ENCODE data around the gene PODXL. TPM values are rescaled to one million over a fixed set of nuclear protein-coding genes. Genes with fewer than 3 reads are reported as not detected.

Gene PODXL
- total RNA-seq, 4 donors from 2014 or later, result 7.9 to 21.3 (median 13.2) TPM

DNA sequence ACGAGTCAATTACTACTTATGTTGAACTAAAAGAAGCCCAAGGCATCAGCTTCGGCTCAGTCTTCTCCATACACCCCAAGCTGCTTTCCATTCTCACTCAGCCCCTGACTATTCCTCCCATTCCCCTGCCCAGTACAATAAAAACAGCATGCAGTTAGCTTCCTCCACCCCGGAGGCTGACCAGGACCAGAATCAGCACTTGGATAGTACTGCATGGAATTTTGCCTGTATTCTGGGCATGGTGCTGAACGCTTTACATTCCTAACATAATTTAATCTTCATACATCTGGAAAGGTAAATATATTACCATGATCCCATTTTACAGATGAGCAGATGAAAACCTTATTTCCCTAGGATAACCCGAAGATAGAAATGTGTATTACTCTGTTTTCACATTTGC is 7.5 kb upstream of the PODXL start:
- intact Hi-C loops (cut with DNase I; ENCODE audit: low total_unique reads), result no loop called here
- no peak for ATAC-seq
- in situ Hi-C loops (cut with MboI; ENCODE audit: low sequenced_read_pairs in 4 of 4), result no loop called here
- no peak overlapping the region for H3K4me3 ChIP-seq
- no peaks in the 10 kb centered on the region for H3K27me3 ChIP-seq
- H3K9me3 ChIP-seq, result no peaks in the 10 kb centered on the region
- TF ChIP-seq, protein P1, sequence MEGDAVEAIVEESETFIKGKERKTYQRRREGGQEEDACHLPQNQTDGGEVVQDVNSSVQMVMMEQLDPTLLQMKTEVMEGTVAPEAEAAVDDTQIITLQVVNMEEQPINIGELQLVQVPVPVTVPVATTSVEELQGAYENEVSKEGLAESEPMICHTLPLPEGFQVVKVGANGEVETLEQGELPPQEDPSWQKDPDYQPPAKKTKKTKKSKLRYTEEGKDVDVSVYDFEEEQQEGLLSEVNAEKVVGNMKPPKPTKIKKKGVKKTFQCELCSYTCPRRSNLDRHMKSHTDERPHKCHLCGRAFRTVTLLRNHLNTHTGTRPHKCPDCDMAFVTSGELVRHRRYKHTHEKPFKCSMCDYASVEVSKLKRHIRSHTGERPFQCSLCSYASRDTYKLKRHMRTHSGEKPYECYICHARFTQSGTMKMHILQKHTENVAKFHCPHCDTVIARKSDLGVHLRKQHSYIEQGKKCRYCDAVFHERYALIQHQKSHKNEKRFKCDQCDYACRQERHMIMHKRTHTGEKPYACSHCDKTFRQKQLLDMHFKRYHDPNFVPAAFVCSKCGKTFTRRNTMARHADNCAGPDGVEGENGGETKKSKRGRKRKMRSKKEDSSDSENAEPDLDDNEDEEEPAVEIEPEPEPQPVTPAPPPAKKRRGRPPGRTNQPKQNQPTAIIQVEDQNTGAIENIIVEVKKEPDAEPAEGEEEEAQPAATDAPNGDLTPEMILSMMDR (IDR thresholded peaks at IDR 0.05 in 4 of 5, conservative IDR thresholded peaks at IDR 0.05 in 1 of 5), result no peak
- no peak for TF ChIP-seq POLR2A (IDR thresholded peaks at IDR 0.05)
- no peak for DNase-seq
- H3K27ac ChIP-seq, result no peak overlapping the region
- no peaks in the 10 kb centered on the region for H3K36me3 ChIP-seq
- peaks cover 0 to 3% of the 10 kb centered on the region in 2 donors for H3K4me1 ChIP-seq

DNA sequence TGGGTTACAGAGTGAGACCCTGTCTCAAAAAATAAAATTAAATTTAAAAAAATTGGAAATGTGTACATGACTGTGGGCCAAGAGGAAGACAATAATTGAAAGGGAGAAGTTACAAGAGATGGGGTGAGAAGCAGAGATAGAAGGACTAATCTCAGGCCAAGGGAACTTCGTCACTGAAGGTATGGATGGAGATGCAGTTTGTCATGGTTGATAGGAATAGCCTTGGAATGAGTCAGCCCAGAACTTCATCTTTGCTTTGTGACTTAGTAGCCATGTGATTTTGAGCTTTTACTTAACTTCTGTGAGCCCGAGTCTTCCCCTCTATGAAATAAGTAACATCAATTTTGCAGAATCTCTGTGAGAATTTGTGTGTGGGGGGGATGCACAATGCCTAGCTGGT is 6.5 kb upstream of the PODXL start:
- H3K4me3 ChIP-seq, result no peak overlapping the region
- H3K27me3 ChIP-seq, result no peaks in the 10 kb centered on the region
- no peaks in the 10 kb centered on the region for H3K36me3 ChIP-seq
- in situ Hi-C loops (cut with MboI; ENCODE audit: low sequenced_read_pairs in 4 of 4) (no loop called here), intact Hi-C loops (cut with DNase I; ENCODE audit: low total_unique reads) (no loop called here)
- DNase-seq, result no peak
- TF ChIP-seq, protein P1 (IDR thresholded peaks at IDR 0.05 in 4 of 5, conservative IDR thresholded peaks at IDR 0.05 in 1 of 5), result no peak
- no peak for TF ChIP-seq POLR2A (IDR thresholded peaks at IDR 0.05)
- no peak overlapping the region for H3K27ac ChIP-seq
- no peaks in the 10 kb centered on the region for H3K9me3 ChIP-seq
- ATAC-seq, result no peak
- H3K4me1 ChIP-seq, result peaks cover 0 to 1% of the 10 kb centered on the region in 2 donors

DNA sequence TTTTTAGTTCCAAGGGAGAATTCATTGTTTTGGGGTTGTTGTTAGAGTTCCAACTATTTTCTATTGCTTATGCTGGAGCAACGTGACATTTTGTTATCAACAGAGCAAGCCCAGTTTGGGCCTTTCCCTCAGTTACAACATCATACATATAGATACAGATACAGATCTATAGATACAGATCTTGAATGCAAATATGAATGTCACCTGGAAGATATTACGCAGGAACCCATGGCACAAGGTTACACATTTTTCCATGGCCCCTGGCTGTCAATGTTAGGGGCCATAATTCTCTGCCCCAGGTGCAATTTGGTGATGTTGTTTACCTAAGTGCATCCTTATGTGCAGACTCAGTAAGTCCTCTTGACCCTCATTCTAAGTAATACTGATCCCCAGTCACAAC is 3.6 kb upstream of the PODXL start:
- Histone ChIP-seq H3K4me3 (no peak overlapping the region), H3K27me3 (no peaks in the 10 kb centered on the region), H3K9me3 (no peaks in the 10 kb centered on the region), H3K4me1 (peaks cover 11 to 24% of the 10 kb centered on the region in 2 donors), H3K36me3 (no peaks in the 10 kb centered on the region), H3K27ac (no peak overlapping the region)
- no peak for TF ChIP-seq POLR2A (IDR thresholded peaks at IDR 0.05)
- TF ChIP-seq, protein P1 (IDR thresholded peaks at IDR 0.05 in 4 of 5, conservative IDR thresholded peaks at IDR 0.05 in 1 of 5), result no peak
- intact Hi-C loops (cut with DNase I; ENCODE audit: low total_unique reads), result no loop called here
- DNase-seq (no peak), ATAC-seq (no peak)
- in situ Hi-C loops (cut with MboI; ENCODE audit: low sequenced_read_pairs in 4 of 4), result no loop called here

DNA sequence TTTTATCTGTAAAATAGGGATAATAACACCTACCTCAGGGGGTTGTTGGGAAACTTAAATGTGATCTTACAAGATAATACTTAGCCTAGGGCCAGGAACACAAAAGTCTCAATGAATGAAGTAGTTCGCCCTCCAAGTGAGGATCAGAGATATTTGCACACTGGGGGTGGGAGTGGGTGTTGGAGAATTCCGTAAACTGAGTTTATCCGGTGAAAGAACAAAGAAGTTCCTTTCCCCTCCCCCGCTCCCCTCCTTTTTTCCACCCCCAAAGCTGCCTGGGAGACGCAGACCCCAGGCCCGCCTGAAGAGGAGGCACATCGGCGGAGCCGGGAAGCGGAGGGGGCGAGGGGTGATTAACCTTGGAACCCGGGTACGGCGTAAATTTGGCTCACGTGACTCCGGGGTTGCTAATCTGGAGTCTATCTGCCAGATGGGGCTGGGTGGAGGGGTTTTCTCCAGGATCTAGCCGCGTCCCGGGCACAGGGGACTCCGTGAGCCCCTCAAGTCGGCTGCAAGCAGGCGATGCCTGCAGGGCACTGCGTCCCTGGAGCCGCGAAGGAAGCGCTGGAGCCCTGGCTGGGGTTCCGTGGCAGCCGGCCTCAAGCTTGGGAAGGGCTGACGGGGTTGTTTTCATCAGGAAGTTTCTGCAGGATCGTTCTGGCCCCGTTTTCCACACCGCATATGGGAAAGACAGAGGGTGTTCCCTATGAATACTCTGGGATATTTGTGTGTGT is 1.4 kb upstream of the PODXL start:
- DNase-seq, result no peak

More for the DNA sequence above, 1.4 kb upstream of the PODXL start:
- ATAC-seq, result no peak
- in situ Hi-C loops (cut with MboI; ENCODE audit: low sequenced_read_pairs in 4 of 4) (no loop called here), intact Hi-C loops (cut with DNase I; ENCODE audit: low total_unique reads) (no loop called here)
- peak overlapping the region; percentile 48 to 69 (median 59) for H3K4me3 ChIP-seq
- no peaks in the 10 kb centered on the region for H3K27me3 ChIP-seq
- H3K9me3 ChIP-seq, result no peaks in the 10 kb centered on the region
- TF ChIP-seq, protein P1 (IDR thresholded peaks at IDR 0.05 in 4 of 5, conservative IDR thresholded peaks at IDR 0.05 in 1 of 5), result no peak
- TF ChIP-seq POLR2A (IDR thresholded peaks at IDR 0.05), result no peak
- peaks cover 11 to 25% of the 10 kb centered on the region in 2 donors for H3K4me1 ChIP-seq
- H3K36me3 ChIP-seq, result no peaks in the 10 kb centered on the region
- H3K27ac ChIP-seq, result peak overlapping the region; percentile 29 to 75 (median 55)

Measured in gastrocnemius medialis (tissue), 4 donors.